ENCODE data around the gene DDN.
A peak's percentile ranks its signal among the peaks of the same experiment; 100 is the strongest.

The DDN gene

DNA sequence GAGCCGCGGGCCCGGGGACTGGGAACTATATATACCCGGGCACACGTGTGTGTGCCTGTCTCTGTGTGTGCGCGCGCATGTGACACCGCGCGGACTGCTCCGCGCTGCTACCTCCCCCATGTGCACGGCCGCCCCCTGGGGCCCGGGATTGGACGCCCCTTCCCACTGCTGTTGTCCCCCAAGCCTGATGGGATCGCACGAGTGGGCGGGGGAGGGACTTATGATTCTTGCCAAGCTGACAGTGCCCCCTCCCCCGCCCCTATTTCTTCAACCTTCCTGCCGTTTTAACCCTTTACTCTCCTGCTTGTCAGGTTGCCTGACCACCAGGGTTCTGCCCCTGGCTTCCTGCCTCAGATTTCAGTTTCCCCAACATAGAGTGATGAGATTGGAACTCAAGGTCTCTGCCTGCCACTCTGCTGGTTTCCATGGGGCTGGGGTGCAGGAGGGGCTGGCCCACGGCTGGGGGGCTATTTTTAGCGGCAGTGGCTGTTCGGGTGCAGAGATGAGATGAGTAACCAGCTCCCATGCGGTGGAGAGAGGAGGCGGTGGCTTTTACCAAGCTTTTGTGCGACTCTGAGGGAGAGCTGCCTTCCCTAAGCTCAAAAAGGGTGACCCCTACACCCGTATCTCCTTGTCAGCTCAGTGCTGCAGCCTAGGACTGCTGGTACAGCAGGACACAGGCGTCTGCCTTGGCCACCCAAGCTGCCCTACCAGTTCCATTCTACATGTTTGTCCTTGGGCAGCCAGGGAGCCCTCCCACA lies at the start of gene DDN:
TSS of gene DDN (minus strand) at position 5 of the 761 bp plus-strand sequence. CDS start 88 bp downstream, outside the sequence.
- DNase-seq, result peak; percentile 53

DNA sequence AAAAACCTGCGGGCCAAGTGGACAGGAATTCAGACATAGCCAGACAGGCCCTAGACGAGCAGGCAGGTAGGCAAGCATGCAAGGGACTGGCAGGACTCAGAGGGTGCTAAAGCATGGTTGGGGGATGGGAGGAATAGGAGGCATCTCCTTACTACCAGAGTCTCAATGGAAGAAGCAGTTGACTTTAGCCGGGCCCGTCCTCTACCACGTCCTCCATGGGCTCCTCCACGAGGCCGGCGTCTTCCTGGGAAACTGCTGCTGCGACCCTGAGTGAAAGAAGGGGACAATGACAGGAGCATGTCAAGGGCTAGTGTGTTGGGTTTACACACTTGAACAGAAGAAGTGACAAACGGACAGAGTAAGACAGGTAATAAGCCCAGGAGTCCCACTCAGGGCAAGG lies 49.8 kb upstream of the DDN start:
- DNase-seq, result no peak

DNA sequence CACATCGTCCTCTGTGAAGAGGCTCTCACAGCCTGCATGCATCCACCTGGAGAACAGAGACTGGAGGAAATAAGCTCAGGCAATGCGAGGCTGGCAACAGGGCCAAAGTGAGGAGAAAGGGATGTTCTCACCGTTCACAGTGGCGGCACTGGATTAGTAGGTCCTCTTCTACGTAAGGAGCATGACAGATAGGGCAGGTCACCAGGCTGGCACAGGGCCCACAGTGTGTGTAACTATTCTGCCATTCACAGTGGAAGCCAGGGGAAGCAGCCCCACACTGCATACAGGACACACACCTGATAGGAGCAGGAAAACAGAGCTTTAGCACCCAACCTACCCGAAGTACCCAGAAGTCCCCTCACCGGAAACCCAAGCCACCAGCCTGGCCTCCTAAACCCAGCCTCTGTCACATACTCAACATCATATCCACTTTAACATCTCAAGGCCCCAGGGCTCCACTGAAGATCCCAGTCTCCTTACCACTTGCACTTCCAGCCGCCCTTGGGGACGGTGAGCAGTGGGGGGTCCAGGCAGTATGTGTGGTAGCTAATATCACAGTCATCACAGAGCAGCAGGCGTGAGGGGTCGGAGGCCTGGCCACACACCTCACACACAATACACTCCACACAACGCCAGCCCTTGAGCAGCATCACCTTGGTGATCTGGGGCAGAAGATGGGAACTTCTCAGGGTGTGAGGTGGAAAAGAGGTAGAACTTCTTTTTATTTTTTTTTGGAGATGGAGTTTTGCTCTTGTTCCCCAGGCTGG lies 47.1 kb upstream of the DDN start:
- no peak for DNase-seq

GRCh38 chr12:49044660-49045059 lies 45.5 kb upstream of the DDN start:
- DNase-seq, result no peak

DNA sequence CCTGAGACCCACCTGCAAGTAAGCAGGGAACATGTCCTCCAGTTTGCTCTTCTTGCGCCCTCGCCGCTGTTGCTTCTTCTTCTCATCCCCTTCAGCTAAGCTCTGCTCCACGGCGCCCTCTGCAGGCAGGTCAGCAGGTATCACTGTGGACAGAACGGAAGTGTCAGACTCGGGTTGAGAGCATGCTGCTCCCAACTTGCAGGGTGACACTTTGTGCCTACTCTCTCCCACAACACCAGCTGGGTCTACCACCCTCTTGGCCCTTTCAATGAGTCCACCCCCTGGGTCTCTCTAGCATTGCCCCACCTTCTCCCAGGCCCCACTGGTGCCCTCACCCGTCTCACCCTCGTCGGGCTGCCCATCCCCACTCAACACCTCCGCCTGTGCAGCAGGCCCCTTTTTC lies 44.7 kb upstream of the DDN start:
- peak; percentile 82 for DNase-seq

- DNase-seq, result no peak
These were observed 44.1 kb upstream of the DDN start for GRCh38 chr12:49043241-49043640.

- no peak for DNase-seq
These were observed 42.8 kb upstream of the DDN start for GRCh38 chr12:49041881-49042484.

GRCh38 chr12:49041036-49041880 lies 42.1 kb upstream of the DDN start:
- no peak for DNase-seq

DNA sequence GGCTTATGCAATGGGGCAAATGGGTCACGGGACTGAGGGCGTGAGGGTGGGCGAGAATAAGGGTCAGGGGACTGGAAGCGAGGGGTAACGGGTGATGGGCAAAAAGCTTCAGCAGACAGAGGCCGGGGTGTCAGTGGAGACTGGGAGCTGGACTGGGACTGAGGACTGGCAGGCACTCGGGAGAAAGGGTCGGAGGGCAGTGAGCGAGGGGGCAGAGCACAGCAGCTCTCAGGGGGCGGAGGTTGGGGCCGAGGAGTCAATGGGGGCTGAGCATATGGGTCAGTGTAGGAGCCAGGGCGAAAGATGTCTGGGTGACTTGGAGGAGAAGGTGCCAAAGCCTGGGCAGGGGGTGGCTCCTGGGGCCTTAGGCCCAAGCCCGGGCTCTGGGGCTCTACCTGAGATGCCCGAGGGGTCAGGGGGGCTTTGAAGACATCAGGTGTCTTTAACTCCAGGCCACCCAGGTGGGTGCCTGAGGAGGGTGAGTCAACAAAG lies 41.2 kb upstream of the DDN start:
- no peak for DNase-seq

DNA sequence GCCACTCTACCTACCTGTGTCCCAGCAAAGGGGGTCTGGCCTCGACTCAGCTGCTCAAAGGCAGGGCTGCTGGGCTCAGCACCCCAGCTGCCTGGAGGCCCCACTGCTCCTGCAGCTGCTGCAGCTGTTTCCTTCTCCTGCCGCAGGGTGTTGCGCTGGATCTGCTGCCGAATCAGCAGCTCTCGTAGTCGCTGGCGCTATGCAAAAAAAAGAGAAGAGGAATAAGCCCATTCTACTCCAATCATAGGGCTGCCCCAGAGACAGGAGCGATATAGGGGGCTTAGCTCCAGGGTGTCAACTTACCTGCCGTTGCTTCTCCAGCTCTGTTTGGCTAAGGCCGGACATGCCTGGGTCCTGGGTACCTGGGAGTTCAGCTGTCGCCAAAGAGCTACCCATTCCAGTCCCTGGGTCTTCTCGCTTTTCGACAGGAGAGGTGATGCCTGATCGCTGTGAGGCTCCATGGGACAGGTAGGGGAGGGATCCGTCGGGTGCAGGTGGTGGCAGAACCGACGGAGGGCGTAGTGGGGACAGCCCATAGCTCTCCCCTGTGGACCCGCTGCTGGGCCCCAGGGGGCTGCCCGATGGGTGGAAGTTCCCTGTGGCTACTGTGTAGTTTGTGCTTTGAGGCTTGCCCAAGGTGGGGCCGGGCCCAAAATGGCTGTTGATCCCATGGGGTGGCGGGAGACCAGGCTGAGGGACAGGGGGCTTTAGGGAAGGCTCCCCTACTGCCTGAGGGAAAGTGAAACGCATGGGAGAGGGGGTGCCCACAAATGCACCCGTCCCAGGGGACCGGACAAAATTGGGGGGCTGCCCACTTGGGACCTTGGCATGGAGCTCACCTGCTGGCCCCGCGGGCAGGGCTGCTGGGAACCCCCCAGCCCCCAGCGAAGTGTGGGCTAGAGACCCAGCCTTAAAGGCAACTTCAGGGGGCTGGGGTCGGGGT lies 40.5 kb upstream of the DDN start:
- no peak for DNase-seq

- no peak for DNase-seq
These were observed 39.2 kb upstream of the DDN start for GRCh38 chr12:49038291-49038955.

- DNase-seq, result no peak
These were observed 38.7 kb upstream of the DDN start for GRCh38 chr12:49037947-49038237.

- no peak for DNase-seq
These were observed 38.2 kb upstream of the DDN start for GRCh38 chr12:49037111-49037946.

- DNase-seq, result no peak
These were observed 36.9 kb upstream of the DDN start for GRCh38 chr12:49036029-49036428.

GRCh38 chr12:49034286-49034622 lies 35.1 kb upstream of the DDN start:
- DNase-seq, result no peak

DNA sequence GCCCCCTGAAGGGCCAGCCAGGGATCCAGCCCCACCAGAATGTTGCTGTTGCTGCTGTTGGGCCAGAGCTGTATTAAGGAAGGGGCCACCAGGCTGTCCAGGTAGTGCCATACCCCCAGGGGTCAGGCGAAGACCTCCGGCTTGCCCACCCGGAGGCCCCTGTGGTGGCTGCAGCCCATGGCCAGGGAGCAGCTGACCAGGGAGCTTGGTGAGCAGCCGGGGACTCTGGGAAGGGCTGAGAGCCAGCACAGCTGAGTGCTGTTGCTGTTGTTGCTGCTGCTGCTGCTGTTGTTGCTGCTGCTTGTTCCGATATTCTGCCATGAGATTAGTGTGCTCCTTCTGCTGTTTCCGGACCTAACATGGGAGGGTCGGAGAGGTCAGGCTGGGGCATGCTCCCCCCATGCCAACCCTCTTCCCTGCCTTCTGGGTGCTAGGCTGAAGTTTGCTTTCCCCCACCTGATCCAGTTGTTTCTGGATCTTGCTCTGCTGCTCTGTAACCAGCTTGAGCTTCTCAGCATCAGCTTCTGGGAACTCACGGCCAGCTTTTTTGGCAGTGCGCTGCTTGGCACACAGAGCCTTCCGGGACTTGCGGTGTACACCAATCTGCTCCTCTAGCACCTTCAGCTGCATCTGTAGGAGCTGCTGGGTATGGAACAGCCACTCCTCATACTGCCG lies 34.6 kb upstream of the DDN start:
- DNase-seq, result no peak

- no peak for DNase-seq
These were observed 33.7 kb upstream of the DDN start for GRCh38 chr12:49032679-49033447.

DNA sequence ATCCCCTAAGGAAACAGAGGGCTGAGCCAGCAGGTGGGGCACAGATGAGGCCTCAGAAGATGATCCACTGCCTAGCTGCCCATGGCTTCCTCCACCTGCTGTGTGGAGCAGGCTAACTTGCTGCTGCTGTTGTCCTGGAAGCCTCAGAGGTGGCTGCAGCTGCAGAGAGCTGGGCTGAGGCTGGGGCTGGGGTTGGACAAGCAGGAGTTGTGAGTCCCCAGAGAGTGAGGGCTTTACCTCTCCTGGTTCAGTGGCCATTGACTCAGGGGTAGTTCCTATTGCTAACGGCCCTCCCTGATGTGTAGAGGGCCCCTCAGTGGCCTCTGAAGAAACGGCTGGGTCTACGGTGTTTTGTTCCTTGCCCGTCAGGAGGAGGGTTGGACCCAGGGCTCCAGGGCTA lies 33.1 kb upstream of the DDN start:
- DNase-seq, result no peak

DNA sequence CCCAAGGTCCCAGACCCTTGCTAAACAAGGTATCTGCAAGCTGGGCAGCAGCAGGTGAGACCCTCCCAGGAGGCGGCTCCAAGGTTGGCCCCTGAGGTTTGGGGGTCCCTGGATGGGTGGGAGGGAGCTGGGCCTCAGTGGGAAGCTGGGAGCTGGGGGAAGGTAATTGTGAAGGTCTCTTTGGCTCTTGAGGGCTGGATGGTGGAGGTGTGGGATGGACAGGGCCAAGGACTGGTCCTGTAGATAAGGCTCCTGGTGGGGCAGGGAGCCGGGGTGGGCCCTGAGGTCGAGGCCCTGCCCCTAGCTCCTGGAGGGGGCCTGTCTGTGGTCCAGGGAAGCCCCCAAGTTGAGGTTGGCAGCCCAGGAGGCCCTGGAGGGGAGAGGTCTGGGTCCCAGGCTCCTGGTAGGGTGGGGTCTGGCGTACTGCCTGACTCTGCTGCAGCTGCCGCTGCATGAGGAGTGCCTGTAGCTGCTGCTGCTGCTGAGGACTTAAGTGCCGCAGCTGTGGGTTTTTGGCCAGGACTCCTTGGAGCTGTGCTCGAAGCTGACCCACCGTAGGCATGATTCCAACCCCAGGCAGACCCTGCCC lies 32.5 kb upstream of the DDN start:
- no peak for DNase-seq

Measured in activated CD8-positive, alpha-beta memory T cell treated with anti-CD3 and anti-CD28 coated beads, Interleukin-2, amount 50 U/mL, for 4 hours (primary cell).